Fibroblast of mammary gland (primary cell): ENCODE measurements around the gene LYRM2.
A peak's percentile ranks its signal among the peaks of the same experiment; 100 is the strongest.

Experiments
- DNase-seq: peaks from one replicate; pipeline ENCODE4 v3.0.0-alpha.2; 2010; ENCODE audit warnings: low read depth
- H3K4me3 ChIP-seq: 2 replicates; pipeline ENCODE4 v1.5.1; 2011; ENCODE audit warnings: low read depth, mild to moderate bottlenecking, low read length, moderate library complexity; ENCODE audit not compliant: control insufficient read depth
- CTCF ChIP-seq: conservative IDR thresholded peaks from 2 replicates; pipeline ENCODE4 v1.5.1; 2011; ENCODE audit warnings: low read depth, low read length, inconsistent platforms; ENCODE audit not compliant: control insufficient read depth, insufficient read depth

Gene LYRM2

GRCh38 chr6:89612121-89612520, 26.4 kb downstream of the LYRM2 start:
- no peak overlapping the region for H3K4me3 ChIP-seq
- no peak for DNase-seq
- no peak for TF ChIP-seq CTCF

- no peak for TF ChIP-seq CTCF
- peak; percentile 29 for DNase-seq
These were observed 26.9 kb downstream of the LYRM2 start for GRCh38 chr6:89611666-89612065.

DNA sequence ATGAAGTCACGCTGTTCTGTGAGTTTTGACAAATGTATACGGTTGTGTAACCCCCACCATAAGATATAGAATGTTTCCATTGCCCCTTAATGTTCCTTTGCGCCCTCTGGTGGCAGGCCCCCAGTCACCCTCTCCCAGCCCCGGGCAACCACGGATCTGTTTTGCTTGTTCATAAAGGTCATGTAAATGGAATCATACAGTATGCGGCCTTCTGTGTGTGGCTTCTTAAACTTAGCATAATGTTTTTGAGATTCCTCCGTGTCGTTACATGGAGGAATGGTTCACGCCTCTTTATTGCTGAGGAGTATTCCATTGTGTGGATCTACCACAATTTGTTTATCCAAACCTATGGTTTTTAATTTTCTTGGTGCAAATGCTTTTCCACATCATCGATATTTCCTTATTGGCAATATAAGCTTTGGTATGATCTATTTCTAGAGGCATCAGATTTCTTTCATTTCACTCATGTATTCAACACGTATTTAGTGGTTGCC, 28.4 kb downstream of the LYRM2 start:
- peak; percentile 32 for DNase-seq
- no peak overlapping the region for H3K4me3 ChIP-seq
- TF ChIP-seq CTCF: peak; percentile 78

More at GRCh38 chr6:89611666-89612065, 26.9 kb downstream of the LYRM2 start:
- H3K4me3 ChIP-seq: no peak overlapping the region

- TF ChIP-seq CTCF: no peak
- H3K4me3 ChIP-seq: no peak overlapping the region
- no peak for DNase-seq
These were observed 32.7 kb downstream of the LYRM2 start for GRCh38 chr6:89605861-89606260.

DNA sequence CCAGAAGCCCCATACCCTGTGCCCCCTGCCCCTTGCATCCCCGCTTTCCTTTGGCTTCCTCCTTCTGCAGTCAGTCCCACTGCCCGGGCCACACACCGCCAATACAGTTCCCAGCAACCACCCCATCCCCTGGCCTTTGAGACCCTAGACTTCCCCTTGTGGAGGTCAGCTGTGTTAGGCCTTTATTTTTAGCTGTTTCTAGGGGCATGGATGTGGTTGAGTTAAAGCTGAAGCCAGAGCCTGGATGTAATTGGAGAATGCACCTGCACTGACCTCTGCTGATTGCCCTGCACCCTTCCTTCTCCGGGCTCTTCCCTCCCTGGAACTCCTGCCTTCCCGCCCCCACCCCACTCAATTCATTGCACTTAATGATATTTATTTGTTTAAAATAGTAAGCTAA, 33.9 kb downstream of the LYRM2 start:
- no peak for DNase-seq
- no peak for TF ChIP-seq CTCF
- H3K4me3 ChIP-seq: no peak overlapping the region

DNA sequence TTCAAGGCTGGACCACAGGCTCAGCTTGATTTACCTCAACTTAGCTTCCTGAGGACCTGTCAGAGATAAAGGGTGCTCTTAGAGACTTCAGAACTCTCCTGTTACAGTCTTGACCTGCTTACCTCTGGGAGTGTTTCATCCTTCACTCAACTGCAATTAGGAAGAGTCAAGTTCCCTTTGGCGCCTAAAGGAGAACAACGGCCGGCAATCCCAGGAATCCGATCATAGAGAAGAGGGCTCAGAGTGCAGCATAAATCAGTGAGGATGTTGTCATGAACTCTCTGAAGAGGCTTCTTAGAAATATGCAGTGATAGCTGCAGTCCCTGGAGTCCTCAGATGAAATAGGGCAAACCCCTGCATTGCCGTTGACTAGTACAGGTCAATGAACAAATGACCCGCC, 36.4 kb downstream of the LYRM2 start:
- TF ChIP-seq CTCF: no peak
- no peak for DNase-seq
- no peak overlapping the region for H3K4me3 ChIP-seq

DNA sequence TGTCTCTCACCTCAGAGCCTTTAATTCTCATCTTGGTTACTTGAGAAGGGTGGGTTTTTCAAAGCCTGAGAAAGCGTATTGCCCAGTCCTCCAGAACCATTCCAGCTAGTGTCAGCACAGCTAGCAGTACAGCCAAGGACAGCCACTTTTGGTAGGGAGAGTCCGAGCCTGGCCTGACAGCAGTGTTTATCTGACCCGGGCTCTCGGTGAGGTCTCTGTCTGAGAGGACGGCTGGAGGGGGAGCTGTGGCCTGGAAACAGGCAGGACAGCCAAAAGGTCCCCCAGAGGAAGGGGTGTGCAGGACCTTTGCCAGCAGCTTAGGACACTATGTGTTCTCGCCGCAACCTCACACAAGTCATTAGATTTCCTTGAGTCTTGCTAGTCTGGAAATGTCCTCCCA, 38.8 kb downstream of the LYRM2 start:
- no peak for TF ChIP-seq CTCF
- DNase-seq: no peak
- no peak overlapping the region for H3K4me3 ChIP-seq
